Body of pancreas (tissue), 4 donors: ENCODE data around the gene COLEC11. TPM values are rescaled to one million over a fixed set of nuclear protein-coding genes. Genes with fewer than 3 reads are reported as not detected.

ENCODE experiments used
- ATAC-seq: fragments of 150-250 bp; one replicate; pipeline ENCODE4 v1.9.1; 2016
- DNase-seq, 4 donors: peaks; one replicate each; pipeline ENCODE4 v3.0.0-alpha.2; 2019
- H3K27ac ChIP-seq, 4 donors: fragments of 200-600 bp; sonication (generic); 1 replicate in 3 of 4; 2 replicates in 1 of 4; pipeline versions ENCODE4 v1.5.1 to v1.6.1; 2016 to 2019; ENCODE audit warnings: mild to moderate bottlenecking in 1 of 4, mixed read lengths in 1 of 4, moderate library complexity in 1 of 4
- H3K27me3 ChIP-seq, 2 donors: fragments of 200-600 bp; sonication (generic); one replicate each; pipeline ENCODE4 v1.6.0; 2016; ENCODE audit warnings: mild to moderate bottlenecking in 1 of 2
- H3K36me3 ChIP-seq, 2 donors: fragments of 200-600 bp; sonication (generic); replicated peaks in 1 of 2; 2 replicates each; pipeline ENCODE4 v1.5.1; 2016; ENCODE audit warnings: low read depth in 2 of 2; ENCODE audit not compliant: insufficient read depth in 1 of 2
- H3K4me1 ChIP-seq: fragments of 200-600 bp; sonication (generic); one replicate; pipeline ENCODE4 v1.6.0; 2016
- H3K4me3 ChIP-seq, 2 donors: fragments of 200-600 bp; sonication (generic); 1 replicate in 1 of 2; 2 replicates in 1 of 2; pipeline ENCODE4 v1.5.1; 2016 to 2019
- H3K9me3 ChIP-seq, 3 donors: fragments of 200-600 bp; sonication (generic); 1 replicate in 2 of 3; 2 replicates in 1 of 3; pipeline ENCODE4 v1.5.1; 2016
- POLR2A ChIP-seq, 3 donors: fragments of 450-650 bp; IDR thresholded peaks; one replicate each; pipeline ENCODE4 v1.6.1; 2016; ENCODE audit warnings: antibody characterized with exemption in 3 of 3, mild to moderate bottlenecking in 2 of 3
- WGBS, 2 donors: methylation state at CpG; one replicate each; pipeline ENCODE4 v1.1.5; 2017; 5-methylcytosine and 5-hydroxymethylcytosine counted together
- intact Hi-C: fragments of 100-400 bp; cut with DNase I; formaldehyde crosslinking; loops from one replicate; pipeline ENCODE4 v1.15.1; 2023
- total RNA-seq, 2 donors: library from RNA; depleted of rRNA; stranded (reverse); fragments of >200 nt; gene quantifications; one replicate each; pipeline ENCODE4 v1.1.0, GENCODE V29; 2016
- TF ChIP-seq, protein P1 (sequence below), 7 experiments: fragments of 450-650 bp in 4 of 7; fragments of 200-600 bp in 3 of 7; sonication (generic) in 3 of 7; IDR thresholded peaks; one replicate each; pipeline ENCODE4 v1.5.1; 2016 to 2019; ENCODE audit warnings: antibody characterized with exemption in 7 of 7

COLEC11 gene
- total RNA-seq, 2 donors from 2014 or later: 11.5 to 15.3 TPM

DNA sequence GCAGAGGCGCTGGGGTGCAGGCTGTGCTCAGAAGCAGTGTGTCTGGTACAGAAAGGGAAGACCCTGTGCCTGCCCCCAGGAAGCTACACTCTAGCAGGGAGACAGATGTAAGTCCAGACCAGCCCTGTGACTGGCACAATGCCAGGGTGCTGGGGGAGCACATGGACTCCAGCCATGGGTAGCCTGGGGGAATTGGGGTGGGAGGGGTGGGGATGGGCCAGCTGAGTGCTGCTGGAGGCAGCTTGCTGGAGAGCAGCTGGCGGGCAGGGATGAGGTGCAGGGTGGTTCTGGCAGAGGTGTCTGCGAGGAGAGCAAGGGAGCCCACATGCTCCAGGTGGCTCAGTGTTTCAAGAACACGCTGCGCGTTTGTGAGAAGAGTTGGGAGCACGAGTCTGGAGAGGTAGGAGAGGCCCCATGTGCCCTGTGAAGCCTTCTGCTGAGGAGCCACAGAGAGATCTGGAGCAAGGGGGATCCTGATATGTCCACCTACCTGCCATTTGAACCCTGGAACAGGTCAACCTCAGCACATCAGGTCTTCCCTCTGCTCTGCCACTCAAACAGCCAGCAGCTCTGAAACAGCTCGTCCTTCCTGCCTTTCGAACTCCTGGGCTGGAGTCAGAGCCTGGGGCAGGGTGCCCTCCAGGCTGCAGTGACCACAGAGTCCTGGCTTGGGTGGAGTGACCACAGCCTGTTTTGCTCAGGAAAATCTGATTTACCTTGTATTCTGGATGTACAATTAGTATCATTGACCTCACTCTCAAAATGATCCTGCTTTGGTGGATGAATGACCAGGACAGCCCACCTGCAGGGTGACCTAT, 78.2 kb downstream of the COLEC11 start:
- no peaks in the 10 kb centered on the region for H3K36me3 ChIP-seq
- WGBS, 2 donors: 70 to 82% methylated on average over 7 to 9 of the region's 9 CpGs
- H3K9me3 ChIP-seq: no peaks in the 10 kb centered on the region
- no peaks in the 10 kb centered on the region for H3K4me1 ChIP-seq
- no peak overlapping the region for H3K27ac ChIP-seq
- DNase-seq (no peak), ATAC-seq (no peak)
- TF ChIP-seq POLR2A (IDR thresholded peaks at IDR 0.05): no peak
- no peaks in the 10 kb centered on the region for H3K27me3 ChIP-seq
- H3K4me3 ChIP-seq: no peak overlapping the region
- intact Hi-C loops: no loop called here

DNA sequence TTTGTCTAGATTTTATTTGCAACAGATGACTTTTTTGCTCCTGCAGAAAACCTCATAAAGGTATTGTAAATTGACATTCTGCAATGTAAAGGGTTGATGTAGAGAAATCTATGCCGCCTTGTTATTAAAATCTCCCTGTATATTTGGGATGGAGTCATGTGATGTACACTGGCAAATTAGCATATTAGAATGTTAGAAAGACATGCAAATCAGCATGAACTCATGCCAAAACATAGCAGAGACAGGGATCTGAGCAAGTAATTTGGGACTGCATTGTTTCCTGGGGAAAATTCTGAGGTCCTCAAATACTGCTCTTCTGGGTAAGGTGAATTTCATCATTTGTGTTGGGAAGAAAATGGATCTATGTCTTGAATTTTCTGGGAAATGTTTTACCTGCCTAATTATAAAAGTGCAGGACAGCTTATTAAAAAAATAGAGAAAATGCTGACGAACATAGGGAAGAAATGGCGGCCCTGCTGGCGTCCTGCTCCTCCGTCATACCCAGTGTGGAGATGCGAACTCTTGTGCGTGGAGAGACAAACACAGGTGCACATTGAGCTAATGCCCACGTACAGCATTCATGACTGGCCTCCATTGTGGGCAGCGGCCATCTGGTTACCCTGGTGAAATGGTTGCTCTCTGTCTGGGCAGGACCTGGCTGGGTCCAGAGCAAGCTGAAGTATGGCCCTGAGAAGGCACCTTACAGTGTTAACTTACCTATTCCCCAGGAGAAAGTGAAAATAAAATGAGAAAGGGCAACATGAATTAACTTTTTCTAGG, 79.3 kb downstream of the COLEC11 start:
- Histone ChIP-seq H3K27me3 (no peaks in the 10 kb centered on the region), H3K36me3 (no peaks in the 10 kb centered on the region), H3K4me3 (no peak overlapping the region), H3K9me3 (no peaks in the 10 kb centered on the region), H3K4me1 (no peaks in the 10 kb centered on the region), H3K27ac (no peak overlapping the region)
- DNase-seq (no peak), ATAC-seq (no peak)
- WGBS, 2 donors: 68 to 80% methylated on average over 9 of the region's 9 CpGs
- intact Hi-C loops: no loop called here
- TF ChIP-seq, protein P1, sequence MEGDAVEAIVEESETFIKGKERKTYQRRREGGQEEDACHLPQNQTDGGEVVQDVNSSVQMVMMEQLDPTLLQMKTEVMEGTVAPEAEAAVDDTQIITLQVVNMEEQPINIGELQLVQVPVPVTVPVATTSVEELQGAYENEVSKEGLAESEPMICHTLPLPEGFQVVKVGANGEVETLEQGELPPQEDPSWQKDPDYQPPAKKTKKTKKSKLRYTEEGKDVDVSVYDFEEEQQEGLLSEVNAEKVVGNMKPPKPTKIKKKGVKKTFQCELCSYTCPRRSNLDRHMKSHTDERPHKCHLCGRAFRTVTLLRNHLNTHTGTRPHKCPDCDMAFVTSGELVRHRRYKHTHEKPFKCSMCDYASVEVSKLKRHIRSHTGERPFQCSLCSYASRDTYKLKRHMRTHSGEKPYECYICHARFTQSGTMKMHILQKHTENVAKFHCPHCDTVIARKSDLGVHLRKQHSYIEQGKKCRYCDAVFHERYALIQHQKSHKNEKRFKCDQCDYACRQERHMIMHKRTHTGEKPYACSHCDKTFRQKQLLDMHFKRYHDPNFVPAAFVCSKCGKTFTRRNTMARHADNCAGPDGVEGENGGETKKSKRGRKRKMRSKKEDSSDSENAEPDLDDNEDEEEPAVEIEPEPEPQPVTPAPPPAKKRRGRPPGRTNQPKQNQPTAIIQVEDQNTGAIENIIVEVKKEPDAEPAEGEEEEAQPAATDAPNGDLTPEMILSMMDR (IDR thresholded peaks at IDR 0.05): no peak

DNA sequence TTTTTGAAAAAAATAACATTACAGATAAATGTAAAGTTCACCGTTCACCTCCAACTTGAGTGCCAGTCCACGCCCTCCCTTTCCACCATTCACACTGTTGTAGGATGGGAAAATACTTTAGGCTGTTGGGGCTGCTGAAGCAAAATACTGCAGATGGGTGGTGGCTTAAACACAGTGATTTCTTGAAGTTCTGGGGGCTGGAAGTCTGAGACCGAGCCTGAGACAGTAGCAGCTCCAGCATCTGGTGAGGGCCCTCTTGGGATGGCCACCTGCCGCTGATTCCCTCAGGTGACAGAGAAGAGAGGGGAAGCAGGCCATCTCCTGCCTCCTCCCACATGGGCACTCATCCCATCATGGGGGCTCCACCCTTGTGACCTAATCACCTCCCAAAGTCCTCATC, 80.8 kb downstream of the COLEC11 start:
- TF ChIP-seq, protein P1 (IDR thresholded peaks at IDR 0.05): no peak
- no peak for TF ChIP-seq POLR2A (IDR thresholded peaks at IDR 0.05)
- 80 to 86% methylated on average over 4 of the region's 4 CpGs for WGBS, 2 donors
- intact Hi-C loops: no loop called here

DNA sequence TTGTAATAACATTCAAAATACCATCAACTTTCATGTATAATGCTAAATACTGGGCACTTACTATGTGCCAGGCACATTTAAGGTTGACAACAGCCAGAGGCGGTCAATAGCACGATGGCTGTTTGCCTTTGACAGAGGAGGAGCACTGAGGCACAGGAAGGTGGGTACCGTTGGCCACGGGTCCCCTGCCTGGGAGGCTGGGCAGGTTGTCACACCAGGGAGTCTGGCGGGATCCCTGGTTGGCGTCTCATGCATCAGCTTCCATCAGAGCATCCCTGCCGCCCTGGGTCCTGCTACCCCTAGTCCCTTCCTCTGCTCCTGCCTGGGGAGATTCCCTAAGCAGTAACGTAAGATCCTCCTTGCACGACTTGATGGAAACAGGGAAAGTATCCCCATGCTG, 82.5 kb downstream of the COLEC11 start:
- Histone ChIP-seq H3K36me3 (no peaks in the 10 kb centered on the region), H3K9me3 (no peaks in the 10 kb centered on the region), H3K27ac (no peak overlapping the region), H3K27me3 (no peaks in the 10 kb centered on the region), H3K4me1 (no peaks in the 10 kb centered on the region), H3K4me3 (no peak overlapping the region)
- TF ChIP-seq, protein P1 (IDR thresholded peaks at IDR 0.05): no peak
- TF ChIP-seq POLR2A (IDR thresholded peaks at IDR 0.05): no peak
- WGBS, 2 donors: 70 to 73% methylated on average over 6 to 9 of the region's 9 CpGs
- intact Hi-C loops: no loop called here
- no peak for ATAC-seq
- DNase-seq: no peak

More for the DNA sequence above, 80.8 kb downstream of the COLEC11 start:
- Histone ChIP-seq H3K27ac (no peak overlapping the region), H3K9me3 (no peaks in the 10 kb centered on the region), H3K27me3 (no peaks in the 10 kb centered on the region), H3K4me3 (no peak overlapping the region), H3K4me1 (no peaks in the 10 kb centered on the region), H3K36me3 (no peaks in the 10 kb centered on the region)
- DNase-seq (no peak), ATAC-seq (no peak)

DNA sequence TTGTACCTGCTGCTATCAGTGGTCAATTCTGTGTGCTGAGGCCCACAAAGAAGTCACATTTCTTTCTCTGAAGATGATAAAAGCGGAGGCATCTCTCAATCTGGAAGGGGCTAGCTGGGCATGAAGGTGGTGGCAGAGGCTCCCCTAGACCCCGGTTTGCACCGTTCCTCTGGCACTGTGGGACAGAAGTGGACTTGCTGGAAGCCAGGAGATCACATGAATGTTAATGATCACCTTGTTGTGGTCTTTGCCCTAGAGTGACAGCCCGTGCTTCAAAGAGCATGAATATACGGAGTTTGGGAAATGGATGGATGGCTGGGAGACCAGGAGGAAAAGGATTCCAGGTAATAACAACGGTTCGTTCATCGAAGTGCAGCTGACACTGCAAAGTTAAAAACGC, 83.3 kb downstream of the COLEC11 start:
- Histone ChIP-seq H3K9me3 (no peaks in the 10 kb centered on the region), H3K27me3 (no peaks in the 10 kb centered on the region), H3K4me1 (no peaks in the 10 kb centered on the region), H3K36me3 (no peaks in the 10 kb centered on the region), H3K27ac (no peak overlapping the region), H3K4me3 (no peak overlapping the region)
- intact Hi-C loops: no loop called here
- 58 to 60% methylated on average over 9 of the region's 9 CpGs for WGBS, 2 donors
- no peak for ATAC-seq
- TF ChIP-seq, protein P1 (IDR thresholded peaks at IDR 0.05): no peak
- TF ChIP-seq POLR2A (IDR thresholded peaks at IDR 0.05): no peak
- no peak for DNase-seq
